Activated T-helper 1 cell treated with anti-CD3 and anti-CD28 coated beads, Interleukin-12 subunit alpha, Interleukin-12 subunit beta, Interleukin-2, Interleukin-4 antibody, amounts not matched to agents 30 ng/mL and 10 ng/mL and 1 ng/mL, durations not matched to agents 14 hours and 24 hours and 36 hours (primary cell): ENCODE data around the gene PLXNC1. TPM values are rescaled to one million over a fixed set of nuclear protein-coding genes. Genes with fewer than 3 reads are reported as not detected.

Source experiments
- DNase-seq: peaks from one replicate; pipeline ENCODE4 v3.0.0; 2021; ENCODE audit warnings: low spot score
- H3K27ac Mint-ChIP-seq: one replicate; pipeline ENCODE4 v1.8.0; 2021; ENCODE audit warnings: mild to moderate bottlenecking, mixed read lengths
- H3K27me3 Mint-ChIP-seq: one replicate; pipeline ENCODE4 v1.8.0; 2022; ENCODE audit warnings: mild to moderate bottlenecking, moderate library complexity, mixed read lengths; ENCODE audit not compliant: insufficient read depth
- H3K36me3 Mint-ChIP-seq: one replicate; pipeline ENCODE4 v1.8.0; 2021; ENCODE audit warnings: low read depth, mixed read lengths
- H3K4me1 Mint-ChIP-seq: one replicate; pipeline ENCODE4 v1.8.0; 2021; ENCODE audit warnings: low read depth, mixed read lengths
- H3K4me3 Mint-ChIP-seq: one replicate; pipeline ENCODE4 v1.8.0; 2021; ENCODE audit warnings: mild to moderate bottlenecking, moderate library complexity, mixed read lengths
- H3K9me3 Mint-ChIP-seq: one replicate; pipeline ENCODE4 v1.8.0; 2021; ENCODE audit warnings: mixed read lengths
- intact Hi-C: fragments of 100-400 bp; cut with micrococcal nuclease; formaldehyde crosslinking; loops from one replicate; pipeline ENCODE4 v1.15.1; 2024
- total RNA-seq: library from RNA; stranded (reverse); gene quantifications from 2 replicates; pipeline ENCODE4 v1.2.3, GENCODE V29; 2022

The PLXNC1 gene
- total RNA-seq, 1 donor from 2014 or later = 22.7 TPM

DNA sequence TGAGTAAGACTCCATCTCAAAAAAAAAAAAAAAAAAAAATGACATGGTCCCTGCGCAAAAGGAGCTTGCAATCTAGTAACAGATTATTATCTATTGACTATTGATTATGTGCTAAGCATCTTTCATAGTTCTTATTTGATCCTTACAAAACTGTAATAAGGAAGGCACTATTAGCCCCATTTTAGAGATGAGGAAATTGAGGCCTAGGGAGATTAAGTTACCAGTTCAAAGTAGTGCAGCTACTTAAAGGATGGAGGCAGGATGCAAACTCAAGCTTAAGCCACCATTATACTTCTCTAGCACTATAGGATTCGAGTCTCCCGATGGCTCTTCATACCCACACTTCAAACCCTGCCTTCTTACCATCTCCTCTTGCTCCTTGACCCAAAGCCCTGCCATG is 31.3 kb downstream of the PLXNC1 start:
- DNase-seq = no peak
- H3K4me3 Mint-ChIP-seq = no peak overlapping the region
- peaks cover 19% of the 10 kb centered on the region for H3K9me3 Mint-ChIP-seq
- H3K27me3 Mint-ChIP-seq = no peaks in the 10 kb centered on the region
- peaks cover 30% of the 10 kb centered on the region for H3K4me1 Mint-ChIP-seq
- H3K36me3 Mint-ChIP-seq = peaks cover 39% of the 10 kb centered on the region
- intact Hi-C loops = loop anchor here (10.0 kb wide), 2 partner anchors 85 to 765 kb away; no protein-coding TSS in a partner anchor
- no peak overlapping the region for H3K27ac Mint-ChIP-seq

DNA sequence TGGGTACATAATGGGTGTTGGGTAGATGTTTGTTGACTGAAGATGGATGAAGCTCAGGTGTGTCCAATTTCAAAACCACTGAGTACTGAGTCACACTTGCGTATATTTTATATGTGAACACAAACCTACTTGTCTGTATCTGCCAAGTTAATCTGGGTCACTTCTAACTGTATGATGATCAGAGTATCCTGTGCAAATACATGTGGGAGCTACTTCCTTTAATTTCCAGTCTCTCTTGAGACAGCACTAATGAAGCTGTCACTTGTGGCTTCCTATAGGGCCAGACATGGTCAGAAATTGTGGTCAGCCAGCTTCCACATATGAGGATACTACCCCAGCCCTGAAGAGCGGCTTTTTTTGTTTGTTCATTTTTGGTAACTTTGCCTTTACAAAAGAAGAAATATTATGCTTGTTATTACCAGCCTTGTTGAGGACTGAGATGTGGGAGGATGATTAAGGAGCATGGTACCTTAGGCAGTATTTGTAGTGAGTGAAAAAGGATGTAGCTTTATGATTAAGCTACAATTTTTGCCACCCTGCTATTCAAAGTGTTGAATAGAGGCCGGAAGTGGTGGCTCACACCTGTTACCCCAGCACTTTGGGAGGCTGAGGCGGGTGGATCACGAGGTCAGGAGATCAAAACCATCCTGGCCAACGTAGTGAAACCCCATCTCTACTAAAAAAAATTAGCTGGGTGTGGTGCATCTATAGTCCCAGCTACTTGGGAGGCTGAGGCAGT is 32.4 kb downstream of the PLXNC1 start:
- intact Hi-C loops = no loop called here
- no peak for DNase-seq
- Mint-ChIP-seq H3K27me3 (no peaks in the 10 kb centered on the region), H3K27ac (no peak overlapping the region), H3K4me1 (peaks cover 20% of the 10 kb centered on the region), H3K9me3 (peaks cover 19% of the 10 kb centered on the region), H3K36me3 (peaks cover 38% of the 10 kb centered on the region), H3K4me3 (no peak overlapping the region)

DNA sequence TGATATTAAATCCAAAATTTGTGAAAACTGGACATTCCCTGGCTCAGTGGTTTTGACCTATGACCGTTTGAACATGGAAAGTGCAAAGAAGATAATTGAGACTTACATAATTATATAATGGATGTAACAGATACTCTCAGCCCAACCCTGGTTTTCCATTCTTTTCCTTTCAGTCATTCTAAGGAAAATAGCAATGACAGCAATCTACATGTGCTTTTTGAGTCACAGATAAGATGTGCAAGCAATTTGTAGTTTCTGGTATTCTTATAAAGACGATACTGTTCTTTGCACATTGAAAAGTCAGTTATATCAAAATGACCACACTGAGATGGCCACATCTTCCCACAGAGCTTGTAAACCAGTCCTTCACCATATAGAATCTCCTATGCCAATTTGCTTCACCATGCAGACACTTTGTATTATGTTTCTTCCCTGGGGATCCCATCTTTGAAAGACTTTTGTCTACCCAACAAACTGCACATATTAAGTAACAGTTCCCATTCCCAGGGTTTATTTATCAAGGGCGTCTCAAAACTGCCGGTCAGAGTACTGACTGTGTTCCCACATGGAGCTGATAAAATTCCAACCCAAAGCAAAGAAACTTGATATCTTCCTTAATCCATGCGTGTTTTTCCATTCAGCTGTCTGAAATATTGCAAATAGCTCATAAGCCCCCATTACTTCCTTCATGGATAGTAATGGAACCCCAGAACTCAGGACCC is 34.8 kb downstream of the PLXNC1 start:
- Mint-ChIP-seq H3K27me3 (no peaks in the 10 kb centered on the region), H3K27ac (no peak overlapping the region), H3K4me1 (peaks cover 14% of the 10 kb centered on the region), H3K9me3 (peaks cover 8% of the 10 kb centered on the region), H3K36me3 (peaks cover 34% of the 10 kb centered on the region), H3K4me3 (no peak overlapping the region)
- no peak for DNase-seq
- intact Hi-C loops = no loop called here

DNA sequence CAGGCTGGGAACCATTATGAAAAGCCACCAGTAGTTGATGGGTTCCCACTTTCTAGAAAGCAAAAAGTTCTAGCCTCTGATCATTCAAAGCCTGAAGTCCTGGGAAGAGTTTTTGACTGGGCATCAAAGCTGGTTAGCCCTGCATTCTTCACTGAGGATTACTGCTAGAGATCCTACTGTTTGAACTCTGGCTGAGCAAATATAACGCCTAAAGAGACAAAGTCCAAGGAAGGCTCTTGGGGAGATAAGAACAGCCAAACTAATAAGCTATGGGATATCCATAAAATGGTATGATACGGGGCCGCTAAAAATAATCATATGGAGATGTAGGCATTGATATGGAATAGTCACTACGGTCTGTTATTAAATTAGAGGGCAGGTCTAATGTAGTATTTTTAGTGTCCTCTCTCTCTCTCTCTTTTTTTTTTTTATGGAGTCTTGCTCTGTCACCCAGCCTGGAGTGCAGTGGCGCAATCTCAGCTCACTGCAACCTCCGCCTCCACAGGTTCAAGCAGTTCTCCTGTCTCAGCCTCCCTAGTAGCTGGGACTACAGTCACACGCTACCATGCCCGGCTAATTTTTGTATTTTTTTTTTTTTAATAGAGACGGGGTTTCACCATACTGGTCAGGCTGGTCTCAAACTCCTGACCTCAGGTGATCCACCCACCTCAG is 35.5 kb downstream of the PLXNC1 start:
- Mint-ChIP-seq H3K36me3 (peaks cover 29% of the 10 kb centered on the region), H3K27me3 (no peaks in the 10 kb centered on the region), H3K27ac (no peak overlapping the region), H3K9me3 (peaks cover 4% of the 10 kb centered on the region), H3K4me1 (peaks cover 14% of the 10 kb centered on the region), H3K4me3 (no peak overlapping the region)
- intact Hi-C loops = no loop called here
- DNase-seq = no peak

DNA sequence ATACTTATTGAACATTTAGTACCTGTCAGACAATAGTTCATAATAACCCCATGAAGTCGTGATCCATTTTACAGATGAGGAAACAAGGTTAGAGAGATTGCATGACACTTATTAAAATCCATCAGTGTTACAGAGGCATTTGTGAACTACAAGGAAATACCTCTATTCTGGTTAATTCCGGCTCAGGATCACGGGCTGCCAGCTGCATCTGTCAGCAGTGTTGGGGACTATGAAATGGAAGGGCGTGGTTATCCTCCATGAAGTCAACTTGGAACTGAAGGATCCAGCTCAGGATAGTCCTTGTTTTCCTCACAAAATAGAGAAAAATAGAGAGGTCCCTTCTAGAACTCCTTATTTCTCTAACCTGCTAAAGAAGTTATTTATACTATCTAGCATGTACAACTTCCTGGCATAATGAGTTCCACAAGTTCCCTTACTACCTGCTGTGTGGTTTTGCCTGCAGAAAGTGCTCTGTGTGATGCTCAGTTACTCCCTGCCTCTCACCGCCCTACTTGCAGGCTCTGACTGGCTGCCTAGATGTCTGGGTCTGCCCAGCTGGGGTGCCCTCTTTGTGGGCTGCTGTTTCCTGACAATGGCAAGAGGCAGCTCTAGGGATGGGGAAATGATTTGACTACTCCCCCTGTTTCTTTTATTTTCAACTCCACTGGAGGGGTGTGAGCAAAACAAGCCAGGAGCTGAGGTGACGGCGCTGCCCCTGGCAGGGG is 36.8 kb downstream of the PLXNC1 start:
- peaks cover 1% of the 10 kb centered on the region for H3K9me3 Mint-ChIP-seq
- H3K27ac Mint-ChIP-seq = no peak overlapping the region
- H3K27me3 Mint-ChIP-seq = no peaks in the 10 kb centered on the region
- intact Hi-C loops = no loop called here
- H3K4me1 Mint-ChIP-seq = peaks cover 8% of the 10 kb centered on the region
- no peak overlapping the region for H3K4me3 Mint-ChIP-seq
- DNase-seq = no peak
- peaks cover 21% of the 10 kb centered on the region for H3K36me3 Mint-ChIP-seq

DNA sequence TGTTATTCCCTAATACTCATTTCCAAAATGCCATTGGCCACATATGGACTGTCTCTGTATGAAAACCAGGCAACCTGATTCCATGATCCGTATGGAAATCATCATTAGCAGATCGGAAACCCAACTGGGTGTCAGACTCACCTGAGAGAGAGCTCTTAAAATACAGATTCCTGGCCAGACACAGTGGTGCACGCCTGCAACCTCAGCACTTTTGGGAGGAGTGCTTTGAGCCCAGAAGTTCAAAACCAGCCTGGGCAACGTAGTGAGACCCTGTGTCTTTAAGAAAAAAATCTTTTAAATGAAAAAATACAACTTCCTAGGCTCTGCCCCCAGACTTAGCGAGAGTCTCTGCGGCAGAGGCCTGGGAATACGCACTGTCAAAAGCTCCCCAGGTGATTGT is 37.4 kb downstream of the PLXNC1 start:
- H3K27me3 Mint-ChIP-seq = no peaks in the 10 kb centered on the region
- H3K36me3 Mint-ChIP-seq = peaks cover 20% of the 10 kb centered on the region
- H3K4me3 Mint-ChIP-seq = no peak overlapping the region
- H3K27ac Mint-ChIP-seq = no peak overlapping the region
- no peak for DNase-seq
- H3K9me3 Mint-ChIP-seq = no peaks in the 10 kb centered on the region
- intact Hi-C loops = no loop called here
- peaks cover 4% of the 10 kb centered on the region for H3K4me1 Mint-ChIP-seq

DNA sequence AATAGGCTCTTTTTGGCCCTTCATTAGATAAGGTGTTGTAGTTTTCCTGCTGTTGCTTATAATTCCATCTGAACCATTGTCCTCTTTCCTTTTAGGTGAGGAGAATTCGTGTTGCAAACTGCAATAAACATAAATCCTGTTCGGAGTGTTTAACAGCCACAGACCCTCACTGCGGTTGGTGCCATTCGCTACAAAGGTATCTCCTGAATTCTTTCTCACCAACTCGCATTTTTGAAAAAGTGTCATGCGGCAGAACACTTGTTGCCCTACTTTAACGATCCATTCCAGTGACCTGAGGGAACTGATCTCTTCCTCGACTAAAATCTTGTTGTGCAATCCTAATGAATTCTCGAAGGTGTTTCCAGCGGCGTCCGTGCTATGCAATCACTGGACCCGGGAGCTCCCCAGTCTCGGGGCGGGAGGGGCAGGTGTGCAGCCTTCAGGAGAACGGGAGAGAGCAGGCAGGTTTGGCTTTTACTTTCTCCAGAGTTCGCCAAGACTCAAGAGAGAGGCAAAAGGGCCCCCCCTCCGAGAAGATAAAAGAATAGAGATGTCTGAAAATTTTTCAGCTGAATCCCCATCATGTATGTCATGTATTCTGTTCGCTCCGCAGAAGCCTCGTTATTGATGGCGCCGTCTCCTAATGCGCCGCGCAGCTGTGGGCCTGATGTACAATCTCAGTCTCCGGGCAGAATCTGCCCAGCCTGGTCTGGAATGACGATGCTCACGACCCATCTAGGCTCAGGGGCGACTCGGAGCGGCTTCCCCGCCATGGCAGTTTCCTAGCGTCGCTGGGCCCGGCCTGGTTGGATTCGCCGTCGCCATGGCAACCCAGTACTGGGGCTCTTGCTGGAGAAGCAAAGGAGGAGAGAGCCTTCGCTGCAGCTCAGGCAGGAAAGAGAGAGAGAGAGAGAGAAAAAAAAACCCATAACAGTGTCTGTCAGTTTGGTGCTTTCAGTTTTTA is 38.2 kb downstream of the PLXNC1 start:
- no peak overlapping the region for H3K27ac Mint-ChIP-seq
- H3K36me3 Mint-ChIP-seq = peaks cover 23% of the 10 kb centered on the region
- H3K9me3 Mint-ChIP-seq = no peaks in the 10 kb centered on the region
- no peak overlapping the region for H3K4me3 Mint-ChIP-seq
- intact Hi-C loops = no loop called here
- peaks cover 6% of the 10 kb centered on the region for H3K4me1 Mint-ChIP-seq
- no peaks in the 10 kb centered on the region for H3K27me3 Mint-ChIP-seq
- no peak for DNase-seq

DNA sequence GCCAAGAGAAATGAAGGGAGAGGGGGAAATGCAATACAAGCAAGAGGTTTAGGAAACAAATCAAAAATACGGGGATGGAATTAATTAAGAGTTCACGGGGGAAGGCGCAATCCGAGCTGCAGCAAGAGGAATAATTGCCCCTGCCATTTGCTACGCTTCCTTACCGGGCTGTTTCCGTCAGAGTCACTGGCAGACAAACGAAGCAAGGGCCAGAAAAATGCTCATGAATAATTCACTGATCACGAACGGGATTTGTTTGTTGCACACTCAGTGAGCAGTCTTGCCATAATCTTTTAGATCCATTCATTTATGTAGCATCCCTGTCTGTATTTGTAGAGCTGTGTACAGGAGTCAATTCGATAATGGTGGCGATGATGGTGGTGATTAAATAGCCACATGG is 39.0 kb downstream of the PLXNC1 start:
- Mint-ChIP-seq H3K27me3 (no peaks in the 10 kb centered on the region), H3K9me3 (peaks cover 2% of the 10 kb centered on the region), H3K36me3 (peaks cover 24% of the 10 kb centered on the region), H3K4me3 (no peak overlapping the region), H3K27ac (no peak overlapping the region), H3K4me1 (peaks cover 6% of the 10 kb centered on the region)
- DNase-seq = no peak
- intact Hi-C loops = no loop called here

DNA sequence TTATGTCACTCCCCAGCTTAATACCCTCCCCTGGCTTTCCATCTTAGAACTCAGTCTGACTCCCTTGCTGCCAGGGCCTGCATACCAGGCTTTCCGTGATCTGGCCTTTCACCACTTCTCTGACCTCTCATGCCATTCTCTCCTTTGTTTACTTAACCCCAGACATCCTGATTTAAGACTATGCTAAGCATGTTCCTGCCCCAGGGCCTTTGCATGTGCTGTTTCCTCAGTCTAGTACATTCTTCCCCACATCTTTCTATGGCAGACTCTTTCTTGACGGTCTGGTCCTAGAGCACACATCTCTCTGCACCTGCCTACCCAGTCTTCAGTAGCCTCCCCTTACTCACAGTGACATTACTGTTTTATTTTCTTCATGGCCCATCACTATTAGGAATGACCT is 42.2 kb downstream of the PLXNC1 start:
- Mint-ChIP-seq H3K4me1 (peaks cover 6% of the 10 kb centered on the region), H3K4me3 (no peak overlapping the region), H3K36me3 (peaks cover 50% of the 10 kb centered on the region), H3K9me3 (peaks cover 19% of the 10 kb centered on the region), H3K27me3 (no peaks in the 10 kb centered on the region), H3K27ac (no peak overlapping the region)
- DNase-seq = no peak
- intact Hi-C loops = no loop called here

DNA sequence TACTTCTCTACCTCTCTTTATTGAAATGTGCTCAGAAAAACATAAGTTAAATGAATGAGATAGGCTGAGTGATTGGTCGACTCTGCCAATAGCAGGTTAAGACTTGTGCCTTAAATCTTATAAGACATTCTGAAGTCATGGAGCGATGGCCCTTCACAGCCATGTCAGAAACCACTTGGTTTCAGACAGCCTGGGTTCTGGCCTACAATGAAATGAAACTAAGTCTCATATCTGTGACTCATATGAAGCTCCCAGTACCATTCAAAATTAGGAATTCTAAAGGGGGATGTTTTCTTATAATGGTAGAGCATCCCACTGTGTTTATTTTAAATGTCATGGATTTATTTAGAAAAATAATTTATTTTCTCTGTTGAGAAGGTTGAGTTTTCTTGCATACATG is 42.6 kb downstream of the PLXNC1 start:
- peaks cover 19% of the 10 kb centered on the region for H3K9me3 Mint-ChIP-seq
- no peak for DNase-seq
- H3K27me3 Mint-ChIP-seq = no peaks in the 10 kb centered on the region
- H3K36me3 Mint-ChIP-seq = peaks cover 53% of the 10 kb centered on the region
- H3K27ac Mint-ChIP-seq = no peak overlapping the region
- intact Hi-C loops = no loop called here
- H3K4me1 Mint-ChIP-seq = peaks cover 6% of the 10 kb centered on the region
- H3K4me3 Mint-ChIP-seq = no peak overlapping the region

DNA sequence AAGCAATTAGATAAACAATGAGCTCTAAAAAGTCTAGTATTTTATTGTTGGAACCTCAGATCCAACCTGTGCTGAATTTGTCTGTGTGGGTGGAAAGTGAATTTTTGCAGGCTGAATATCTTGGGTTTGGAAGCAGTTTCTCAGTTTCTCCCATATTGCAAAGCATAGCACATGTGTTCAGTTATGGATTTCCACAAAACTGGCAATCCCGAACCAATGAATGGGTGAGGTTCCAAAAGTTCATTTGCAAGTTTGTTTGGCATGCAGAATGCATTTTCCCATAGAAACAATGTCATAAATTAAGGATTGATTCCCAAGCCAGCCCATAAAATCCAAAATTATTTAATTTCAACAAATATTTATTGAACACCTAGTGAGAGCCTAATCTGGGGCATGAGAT is 43.4 kb downstream of the PLXNC1 start:
- Mint-ChIP-seq H3K36me3 (peaks cover 52% of the 10 kb centered on the region), H3K27ac (no peak overlapping the region), H3K27me3 (no peaks in the 10 kb centered on the region), H3K9me3 (peaks cover 19% of the 10 kb centered on the region), H3K4me1 (peaks cover 6% of the 10 kb centered on the region), H3K4me3 (no peak overlapping the region)
- DNase-seq = no peak
- intact Hi-C loops = no loop called here

DNA sequence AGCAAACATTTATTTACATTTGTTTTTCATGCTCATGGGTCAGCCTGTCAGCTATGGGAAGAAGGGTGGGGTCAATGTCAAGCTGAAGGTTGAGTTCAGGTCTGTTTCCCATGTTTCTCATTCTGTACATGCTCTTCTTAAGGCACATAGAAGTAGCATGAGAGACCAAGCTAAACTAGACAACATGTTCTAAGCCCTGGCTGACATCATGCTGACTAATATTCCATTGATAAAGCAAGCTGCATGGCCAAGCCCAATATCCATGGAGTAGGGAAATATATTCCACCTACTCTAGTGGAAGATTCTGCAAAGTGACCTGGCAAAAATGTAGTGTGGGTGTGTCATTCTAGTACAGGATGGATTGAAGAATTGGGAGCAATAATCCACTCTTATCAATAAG is 44.1 kb downstream of the PLXNC1 start:
- intact Hi-C loops = no loop called here
- Mint-ChIP-seq H3K36me3 (peaks cover 52% of the 10 kb centered on the region), H3K4me3 (no peak overlapping the region)

More for the DNA sequence above, 44.1 kb downstream of the PLXNC1 start:
- DNase-seq = no peak
- Mint-ChIP-seq H3K27me3 (no peaks in the 10 kb centered on the region), H3K4me1 (peaks cover 6% of the 10 kb centered on the region), H3K9me3 (peaks cover 19% of the 10 kb centered on the region), H3K27ac (no peak overlapping the region)
